ENCODE results near the gene C1QTNF3.

C1QTNF3 gene

DNA sequence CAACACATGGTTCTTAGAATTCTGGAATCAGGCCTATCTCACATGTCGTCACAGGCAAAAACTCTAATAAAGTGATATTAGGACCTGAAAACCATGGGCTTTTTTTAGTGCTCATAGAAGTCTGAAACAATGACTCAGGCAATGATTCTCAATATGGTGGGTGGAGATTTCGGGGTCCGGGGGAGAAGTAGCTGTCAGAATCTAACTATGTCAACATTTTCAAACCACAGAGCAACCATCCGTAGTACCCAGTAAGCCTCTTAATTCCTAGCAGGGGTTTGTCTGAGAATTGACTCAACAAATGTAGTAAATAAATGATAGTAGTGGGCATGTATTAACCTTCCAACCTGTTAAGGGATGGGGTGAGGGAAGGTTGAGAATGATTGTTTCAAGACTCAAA, 37.8 kb downstream of the C1QTNF3 start:
- TF ChIP-seq, protein P1, sequence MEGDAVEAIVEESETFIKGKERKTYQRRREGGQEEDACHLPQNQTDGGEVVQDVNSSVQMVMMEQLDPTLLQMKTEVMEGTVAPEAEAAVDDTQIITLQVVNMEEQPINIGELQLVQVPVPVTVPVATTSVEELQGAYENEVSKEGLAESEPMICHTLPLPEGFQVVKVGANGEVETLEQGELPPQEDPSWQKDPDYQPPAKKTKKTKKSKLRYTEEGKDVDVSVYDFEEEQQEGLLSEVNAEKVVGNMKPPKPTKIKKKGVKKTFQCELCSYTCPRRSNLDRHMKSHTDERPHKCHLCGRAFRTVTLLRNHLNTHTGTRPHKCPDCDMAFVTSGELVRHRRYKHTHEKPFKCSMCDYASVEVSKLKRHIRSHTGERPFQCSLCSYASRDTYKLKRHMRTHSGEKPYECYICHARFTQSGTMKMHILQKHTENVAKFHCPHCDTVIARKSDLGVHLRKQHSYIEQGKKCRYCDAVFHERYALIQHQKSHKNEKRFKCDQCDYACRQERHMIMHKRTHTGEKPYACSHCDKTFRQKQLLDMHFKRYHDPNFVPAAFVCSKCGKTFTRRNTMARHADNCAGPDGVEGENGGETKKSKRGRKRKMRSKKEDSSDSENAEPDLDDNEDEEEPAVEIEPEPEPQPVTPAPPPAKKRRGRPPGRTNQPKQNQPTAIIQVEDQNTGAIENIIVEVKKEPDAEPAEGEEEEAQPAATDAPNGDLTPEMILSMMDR (IDR thresholded peaks at IDR 0.05; ENCODE audit: insufficient read depth, low read length, missing control alignments): no peak
- POLR2A ChIA-PET: interaction anchor here (0.5 kb wide), 1 partner anchor 881 kb away, joined by 4 read pairs; no protein-coding TSS in a partner anchor
- H3K4me3 ChIP-seq (ENCODE audit: low read depth, low read length): no peak overlapping the region
- DNase-seq (ENCODE audit: low read depth, low spot score): no peak
- CTCF ChIA-PET: interaction anchor here (4.0 kb wide), 1 partner anchor 7 kb away, joined by 36 read pairs; no protein-coding TSS in a partner anchor

DNA sequence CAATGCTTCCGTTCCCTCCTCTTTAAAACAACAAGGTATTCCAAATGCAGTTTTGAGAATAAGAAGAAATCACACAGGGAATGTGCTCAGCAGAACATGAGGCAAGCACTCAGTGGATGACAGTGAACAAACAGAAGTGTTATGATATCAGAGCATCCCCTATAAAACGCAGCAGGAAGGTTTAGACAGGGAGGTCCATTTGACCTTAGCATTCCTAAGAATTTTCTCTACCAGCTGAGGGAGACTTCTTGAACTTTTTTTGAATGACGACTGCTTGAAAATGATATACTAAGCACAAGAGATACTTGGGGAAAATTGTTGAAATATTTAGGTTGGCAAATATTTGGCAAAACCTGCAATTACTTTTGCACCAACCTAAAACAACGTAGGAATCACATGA, 39.1 kb downstream of the C1QTNF3 start:
- ChIA-PET POLR2A (no interaction called here), CTCF (no interaction called here)
- no peak overlapping the region for H3K4me3 ChIP-seq (ENCODE audit: low read depth, low read length)
- DNase-seq (ENCODE audit: low read depth, low spot score): no peak
- TF ChIP-seq, protein P1 (IDR thresholded peaks at IDR 0.05; ENCODE audit: insufficient read depth, low read length, missing control alignments): no peak

DNA sequence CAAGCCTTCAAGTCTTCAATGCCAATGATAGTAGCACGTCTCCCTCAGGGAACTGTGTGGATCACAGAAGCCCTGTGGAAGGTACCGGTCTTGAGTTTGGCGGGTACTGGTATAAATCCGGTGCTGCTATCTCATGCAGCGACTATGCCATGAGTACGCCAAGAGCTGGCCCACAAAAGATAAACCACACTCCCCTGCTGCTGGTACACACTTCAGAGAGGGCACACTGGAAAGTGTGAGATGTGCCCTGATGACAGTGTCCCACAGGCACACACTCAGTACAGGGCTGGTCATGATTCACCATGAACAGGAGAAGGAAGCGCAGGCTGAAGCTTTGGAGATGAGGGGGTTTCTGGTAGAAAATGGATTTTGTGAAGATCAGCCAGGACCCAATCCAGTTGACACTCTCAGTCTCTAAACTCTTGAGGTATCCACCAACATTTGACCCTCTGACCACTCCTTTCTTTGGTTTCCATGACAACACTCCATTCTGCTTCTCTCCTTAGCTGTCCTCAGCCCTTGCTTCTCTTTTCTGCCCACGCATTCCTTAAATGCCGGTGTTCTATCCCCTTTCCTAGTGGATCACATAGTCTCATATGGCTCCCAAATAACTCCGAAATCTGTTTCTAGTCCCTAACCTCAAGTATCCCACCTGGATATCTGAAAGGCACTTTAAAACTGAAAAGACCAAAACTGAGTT, 40.2 kb downstream of the C1QTNF3 start:
- POLR2A ChIA-PET: no interaction called here
- TF ChIP-seq, protein P1 (IDR thresholded peaks at IDR 0.05; ENCODE audit: insufficient read depth, low read length, missing control alignments): no peak
- no peak for DNase-seq (ENCODE audit: low read depth, low spot score)
- H3K4me3 ChIP-seq (ENCODE audit: low read depth, low read length): no peak overlapping the region
- CTCF ChIA-PET: no interaction called here

DNA sequence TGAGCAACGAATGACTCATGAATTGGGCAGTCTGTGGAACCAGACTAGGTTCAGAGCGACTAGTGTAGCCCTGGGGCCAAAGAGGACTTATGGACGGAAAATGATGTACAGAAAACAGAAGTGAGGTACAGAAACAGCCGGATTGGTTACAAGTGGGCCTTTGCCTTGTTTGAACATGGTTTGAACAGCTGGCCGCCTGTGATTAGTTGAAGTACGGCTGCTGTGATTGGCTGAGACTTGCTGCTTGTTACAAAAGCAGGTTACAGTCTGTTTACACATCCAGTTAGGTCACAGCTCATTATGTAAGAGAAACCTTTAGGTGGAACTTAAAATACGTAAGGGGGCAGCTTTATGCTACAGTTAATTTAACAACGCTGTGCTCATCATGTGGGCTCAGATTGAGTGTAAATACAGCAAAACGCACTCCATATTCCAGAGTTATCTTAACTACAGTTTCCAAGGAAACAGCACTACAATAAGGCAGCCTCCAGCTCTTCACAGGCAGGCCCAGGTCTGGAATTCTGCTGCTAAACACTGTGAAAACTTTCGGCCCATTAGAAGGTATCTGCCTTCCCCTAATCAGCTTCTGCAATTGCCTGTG, 41.7 kb downstream of the C1QTNF3 start:
- TF ChIP-seq, protein P1 (IDR thresholded peaks at IDR 0.05; ENCODE audit: insufficient read depth, low read length, missing control alignments): no peak
- no peak overlapping the region for H3K4me3 ChIP-seq (ENCODE audit: low read depth, low read length)
- DNase-seq (ENCODE audit: low read depth, low spot score): no peak
- POLR2A ChIA-PET: no interaction called here
- CTCF ChIA-PET: interaction anchor here (1.8 kb wide), 1 partner anchor 451 kb away, joined by 8 read pairs; no protein-coding TSS in a partner anchor

DNA sequence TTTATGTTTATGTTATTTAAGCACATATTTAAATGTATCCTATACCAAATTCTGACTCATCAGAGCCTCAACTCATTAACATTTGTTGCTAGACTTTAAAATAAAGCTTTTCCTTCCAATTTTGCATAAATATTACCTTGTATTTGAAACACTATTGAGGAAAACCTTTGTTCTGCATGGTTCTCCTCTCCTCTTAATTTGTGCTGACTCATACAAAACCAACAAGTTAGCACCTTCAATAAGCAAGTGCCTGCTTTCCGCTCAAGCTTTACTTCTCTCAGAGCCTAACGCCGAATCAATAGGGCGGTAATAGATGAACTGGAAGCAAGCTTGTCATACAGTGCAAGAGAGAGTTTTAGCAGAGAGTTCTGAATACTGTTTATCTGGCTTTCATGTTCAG, 43.0 kb downstream of the C1QTNF3 start:
- DNase-seq (ENCODE audit: low read depth, low spot score): no peak
- ChIA-PET CTCF (interaction anchor here (1.1 to 4.9 kb wide), 4 partner anchors 7 to 466 kb away, joined by 5 to 36 read pairs (median 12); partner anchors contain the start of gene AMACR), POLR2A (no interaction called here)
- H3K4me3 ChIP-seq (ENCODE audit: low read depth, low read length): no peak overlapping the region
- TF ChIP-seq, protein P1 (IDR thresholded peaks at IDR 0.05; ENCODE audit: insufficient read depth, low read length, missing control alignments): no peak

DNA sequence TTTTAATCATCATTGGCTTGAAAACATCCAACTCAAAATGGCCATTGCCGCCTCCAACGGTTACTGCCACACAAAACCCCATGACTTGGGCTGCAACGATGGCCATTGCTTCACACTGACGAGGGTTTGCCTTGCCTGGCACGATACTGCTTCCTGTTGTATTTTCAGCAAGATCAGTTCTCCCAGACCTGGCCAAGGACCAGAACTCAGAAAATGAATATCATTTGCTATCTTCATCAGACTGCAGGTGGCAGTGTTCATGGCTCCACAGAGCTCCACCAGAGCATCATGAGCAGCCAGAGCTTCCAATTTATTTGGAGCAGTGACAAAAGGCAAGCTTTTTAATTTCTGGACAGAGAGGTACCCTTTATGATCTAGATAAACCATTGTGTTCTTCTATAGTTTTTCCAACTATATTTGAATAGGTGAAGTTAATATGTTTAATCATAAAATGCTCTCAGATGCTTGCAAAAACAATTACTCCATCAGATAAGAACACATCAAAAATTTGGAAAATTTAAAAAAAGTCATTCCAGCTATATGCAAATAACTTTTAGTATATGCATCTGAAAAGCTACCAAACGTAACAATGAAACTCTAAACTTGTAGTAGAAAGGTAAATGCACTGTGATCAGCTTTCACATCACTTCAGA, 45.6 kb downstream of the C1QTNF3 start:
- no peak overlapping the region for H3K4me3 ChIP-seq (ENCODE audit: low read depth, low read length)
- POLR2A ChIA-PET: interaction anchor here (1.7 kb wide), 1 partner anchor 11 kb away, joined by 9 read pairs; the partner anchor contains the start of gene AMACR
- TF ChIP-seq, protein P1 (IDR thresholded peaks at IDR 0.05; ENCODE audit: insufficient read depth, low read length, missing control alignments): peak; percentile 59
- CTCF ChIA-PET: interaction anchor here (0.6 to 4.9 kb wide), 25 partner anchors 10 to 549 kb away, joined by 3 to 51 read pairs (median 4); partner anchors contain the start of genes AMACR and SLC45A2
- DNase-seq (ENCODE audit: low read depth, low spot score): peak; percentile 59

Measured in AG04449 (cell line).